ENCODE measurements around the gene GRAMD4.

GRAMD4 gene

GRCh38 chr22:46611189-46611588 lies 9.0 kb upstream of the GRAMD4 start:
- Histone ChIP-seq H3K4me1 (ENCODE audit: low read length) (peaks cover 12% of the 10 kb centered on the region), H3K9ac (ENCODE audit: low read length) (no peak overlapping the region), H3K79me2 (ENCODE audit: low read length) (no peaks in the 10 kb centered on the region), H3K4me3 (ENCODE audit: low read length) (no peak overlapping the region), H2AFZ (ENCODE audit: low read length) (no peak overlapping the region), H3F3A (ENCODE audit: insufficient read depth, low read length) (peaks cover 10% of the 10 kb centered on the region; the same call in 1 of the 2 replicates), H3K27me3 (replicated peaks; ENCODE audit: insufficient read depth, low read length) (no peaks in the 10 kb centered on the region), H4K20me1 (ENCODE audit: insufficient read depth, low read length) (no peaks in the 10 kb centered on the region), H3K36me3 (replicated peaks; ENCODE audit: insufficient read depth, low read length) (no peaks in the 10 kb centered on the region), H3K4me2 (ENCODE audit: low read depth, low read length) (no peak overlapping the region), H3K9me3 (replicated peaks; ENCODE audit: insufficient read depth, low read length) (no peaks in the 10 kb centered on the region), H3K27ac (ENCODE audit: low read length) (no peak overlapping the region), H3K9me2 (replicated peaks; ENCODE audit: insufficient read depth, low read length) (no peaks in the 10 kb centered on the region)
- TF ChIP-seq CTCF (IDR thresholded peaks at IDR 0.05; ENCODE audit: low read length): no peak
- no peak for TF ChIP-seq EZH2 (optimal IDR thresholded peaks at IDR 0.05; ENCODE audit: low read depth, low read length)
- no peak for TF ChIP-seq EZH2phosphoT487 (IDR thresholded peaks at IDR 0.05; ENCODE audit: low read length)
- DNase-seq: no peak

GRCh38 chr22:46612341-46612903 lies 7.8 kb upstream of the GRAMD4 start:
- H3K4me2 ChIP-seq (ENCODE audit: low read depth, low read length): no peak overlapping the region
- no peak for DNase-seq
- no peak for TF ChIP-seq EZH2 (optimal IDR thresholded peaks at IDR 0.05; ENCODE audit: low read depth, low read length)

DNA sequence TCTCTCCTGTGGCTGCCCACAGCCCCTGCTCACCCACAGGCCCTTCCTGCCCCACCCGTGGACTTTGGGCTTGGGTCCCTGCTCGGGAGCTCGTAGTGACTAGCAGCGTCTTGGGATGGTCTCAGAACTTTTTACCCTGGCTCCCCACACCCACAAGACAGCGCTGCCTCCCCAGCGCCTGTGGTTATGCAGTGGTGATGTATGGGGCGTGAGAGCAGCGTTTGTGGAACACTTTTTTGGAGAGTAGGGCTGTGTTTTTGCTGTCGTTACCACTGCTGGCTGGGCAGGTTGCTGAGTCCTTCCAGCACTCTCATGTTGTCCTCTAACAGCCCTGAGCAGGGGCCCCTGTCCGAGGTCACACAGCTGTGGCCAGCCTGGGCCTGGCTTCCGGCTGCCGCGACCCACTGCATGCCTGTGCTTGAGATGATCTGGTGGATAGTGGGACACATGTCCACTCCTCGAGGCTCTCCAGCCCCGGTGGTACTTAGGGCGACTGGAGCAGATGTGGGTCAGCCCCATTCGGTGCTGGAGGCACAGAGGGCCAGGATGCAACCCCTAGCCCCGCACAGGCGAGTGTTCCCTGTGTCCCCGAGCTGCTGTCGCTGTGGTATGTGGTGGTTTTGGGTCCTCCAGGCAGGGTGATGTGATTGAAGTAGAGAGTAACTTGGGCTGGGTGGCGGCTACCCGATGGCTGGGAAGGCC lies 7.1 kb upstream of the GRAMD4 start:
- H3K9me2 ChIP-seq (replicated peaks; ENCODE audit: insufficient read depth, low read length): no peaks in the 10 kb centered on the region
- 0 out of 2 replicates have a peak overlapping the region, but pooled peaks have one; percentile 59 for H3K4me3 ChIP-seq (ENCODE audit: low read length)
- peak overlapping the region; percentile 72; the same call in 1 of the 2 replicates for H3K9ac ChIP-seq (ENCODE audit: low read length)
- no peaks in the 10 kb centered on the region for H3K79me2 ChIP-seq (ENCODE audit: low read length)
- H3K4me1 ChIP-seq (ENCODE audit: low read length): peaks cover 12% of the 10 kb centered on the region
- H3K27me3 ChIP-seq (replicated peaks; ENCODE audit: insufficient read depth, low read length): no peaks in the 10 kb centered on the region
- TF ChIP-seq EZH2phosphoT487 (IDR thresholded peaks at IDR 0.05; ENCODE audit: low read length) (no peak), CTCF (IDR thresholded peaks at IDR 0.05; ENCODE audit: low read length) (no peak), EZH2 (optimal IDR thresholded peaks at IDR 0.05; ENCODE audit: low read depth, low read length) (no peak)
- H2AFZ ChIP-seq (ENCODE audit: low read length): peak overlapping the region; percentile 35
- no peaks in the 10 kb centered on the region for H3K9me3 ChIP-seq (replicated peaks; ENCODE audit: insufficient read depth, low read length)
- peaks cover 10% of the 10 kb centered on the region; the same call in 1 of the 2 replicates for H3F3A ChIP-seq (ENCODE audit: insufficient read depth, low read length)
- H4K20me1 ChIP-seq (ENCODE audit: insufficient read depth, low read length): no peaks in the 10 kb centered on the region
- H3K36me3 ChIP-seq (replicated peaks; ENCODE audit: insufficient read depth, low read length): no peaks in the 10 kb centered on the region
- peak overlapping the region; percentile 87; the same call in 1 of the 2 replicates for H3K27ac ChIP-seq (ENCODE audit: low read length)
- peak overlapping the region; percentile 85 for H3K4me2 ChIP-seq (ENCODE audit: low read depth, low read length)
- DNase-seq: no peak

More at GRCh38 chr22:46612341-46612903, 7.8 kb upstream of the GRAMD4 start:
- H3K9ac ChIP-seq (ENCODE audit: low read length): no peak overlapping the region
- H3F3A ChIP-seq (ENCODE audit: insufficient read depth, low read length): peaks cover 10% of the 10 kb centered on the region; the same call in 1 of the 2 replicates
- peaks cover 12% of the 10 kb centered on the region for H3K4me1 ChIP-seq (ENCODE audit: low read length)
- H3K9me2 ChIP-seq (replicated peaks; ENCODE audit: insufficient read depth, low read length): no peaks in the 10 kb centered on the region
- H3K9me3 ChIP-seq (replicated peaks; ENCODE audit: insufficient read depth, low read length): no peaks in the 10 kb centered on the region
- no peak overlapping the region for H3K27ac ChIP-seq (ENCODE audit: low read length)
- H3K36me3 ChIP-seq (replicated peaks; ENCODE audit: insufficient read depth, low read length): no peaks in the 10 kb centered on the region
- no peak overlapping the region for H3K4me3 ChIP-seq (ENCODE audit: low read length)
- H3K27me3 ChIP-seq (replicated peaks; ENCODE audit: insufficient read depth, low read length): no peaks in the 10 kb centered on the region
- H2AFZ ChIP-seq (ENCODE audit: low read length): no peak overlapping the region
- no peaks in the 10 kb centered on the region for H3K79me2 ChIP-seq (ENCODE audit: low read length)
- H4K20me1 ChIP-seq (ENCODE audit: insufficient read depth, low read length): no peaks in the 10 kb centered on the region

All from MM.1S (cell line).